GM13976 (cell line): ENCODE results near the gene ACVR2A.

Experiments used
- DNase-seq: peaks from one replicate; pipeline ENCODE4 v3.0.0; 2012; ENCODE audit warnings: low spot score
- in situ Hi-C: fragments of 300-500 bp; cut with MboI; formaldehyde crosslinking; loops from one replicate; pipeline ENCODE4 v1.12.0; 2022; ENCODE audit warnings: low sequenced_read_pairs, mixed read lengths, inconsistent platforms; ENCODE audit not compliant: unreplicated experiment
- TF ChIP-seq, protein P1 (sequence below): IDR thresholded peaks from 2 replicates; pipeline ENCODE4 v1.5.1; 2012; ENCODE audit warnings: borderline replicate concordance, mild to moderate bottlenecking; ENCODE audit not compliant: insufficient read depth; ENCODE audit errors: extremely low read depth, missing control alignments, control extremely low read depth

The ACVR2A gene

GRCh38 chr2:147824620-147825019 lies 20.2 kb upstream of the ACVR2A start:
- in situ Hi-C loops: no loop called here
- TF ChIP-seq, protein P1, sequence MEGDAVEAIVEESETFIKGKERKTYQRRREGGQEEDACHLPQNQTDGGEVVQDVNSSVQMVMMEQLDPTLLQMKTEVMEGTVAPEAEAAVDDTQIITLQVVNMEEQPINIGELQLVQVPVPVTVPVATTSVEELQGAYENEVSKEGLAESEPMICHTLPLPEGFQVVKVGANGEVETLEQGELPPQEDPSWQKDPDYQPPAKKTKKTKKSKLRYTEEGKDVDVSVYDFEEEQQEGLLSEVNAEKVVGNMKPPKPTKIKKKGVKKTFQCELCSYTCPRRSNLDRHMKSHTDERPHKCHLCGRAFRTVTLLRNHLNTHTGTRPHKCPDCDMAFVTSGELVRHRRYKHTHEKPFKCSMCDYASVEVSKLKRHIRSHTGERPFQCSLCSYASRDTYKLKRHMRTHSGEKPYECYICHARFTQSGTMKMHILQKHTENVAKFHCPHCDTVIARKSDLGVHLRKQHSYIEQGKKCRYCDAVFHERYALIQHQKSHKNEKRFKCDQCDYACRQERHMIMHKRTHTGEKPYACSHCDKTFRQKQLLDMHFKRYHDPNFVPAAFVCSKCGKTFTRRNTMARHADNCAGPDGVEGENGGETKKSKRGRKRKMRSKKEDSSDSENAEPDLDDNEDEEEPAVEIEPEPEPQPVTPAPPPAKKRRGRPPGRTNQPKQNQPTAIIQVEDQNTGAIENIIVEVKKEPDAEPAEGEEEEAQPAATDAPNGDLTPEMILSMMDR: no peak
- DNase-seq: no peak

GRCh38 chr2:147826278-147827087 lies 18.3 kb upstream of the ACVR2A start:
- TF ChIP-seq, protein P1: no peak
- DNase-seq: no peak
- in situ Hi-C loops: no loop called here

- TF ChIP-seq, protein P1: no peak
- DNase-seq: no peak
- in situ Hi-C loops: no loop called here
Observed at GRCh38 chr2:147827088-147827375, 17.8 kb upstream of the ACVR2A start.

DNA sequence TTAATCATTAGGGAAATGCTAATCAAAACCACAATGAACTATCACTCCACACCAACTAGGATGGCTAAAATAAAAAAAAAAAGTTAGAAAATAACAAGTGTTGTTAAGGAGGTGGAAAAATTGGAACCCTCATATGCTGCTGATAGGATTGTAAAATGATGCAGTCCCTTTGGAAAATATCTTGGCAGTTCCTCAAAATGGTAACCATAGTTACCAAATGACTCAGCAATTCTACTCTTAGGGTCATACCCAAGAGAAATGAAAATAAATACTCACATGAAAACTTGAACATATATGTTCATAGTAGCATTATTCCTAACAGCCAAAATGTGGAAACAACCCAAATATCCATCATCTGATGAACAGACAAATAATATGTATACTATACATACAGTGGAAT lies 15.7 kb upstream of the ACVR2A start:
- DNase-seq: no peak
- in situ Hi-C loops: no loop called here

DNA sequence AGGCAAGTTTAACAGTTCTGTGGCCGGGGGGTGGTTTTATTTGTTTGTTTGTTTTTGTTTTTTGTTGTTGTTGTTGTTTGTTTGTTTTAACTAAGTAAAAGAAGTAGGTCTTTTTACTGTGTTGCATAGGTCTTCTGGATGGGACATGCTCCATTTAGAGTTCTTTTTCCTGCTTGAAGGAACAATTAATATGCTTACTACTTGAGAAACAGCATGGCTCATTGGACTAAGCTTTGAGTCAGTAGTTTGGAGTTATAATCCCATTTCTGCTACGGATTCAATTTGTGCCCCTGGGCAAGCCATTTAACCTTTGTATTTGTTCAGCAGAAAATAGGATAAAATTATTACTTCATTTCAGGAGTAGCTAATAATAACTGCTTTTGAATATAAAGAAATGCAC lies 8.7 kb upstream of the ACVR2A start:
- in situ Hi-C loops: no loop called here
- TF ChIP-seq, protein P1: no peak
- no peak for DNase-seq

More for the DNA sequence above, 15.7 kb upstream of the ACVR2A start:
- TF ChIP-seq, protein P1: no peak

DNA sequence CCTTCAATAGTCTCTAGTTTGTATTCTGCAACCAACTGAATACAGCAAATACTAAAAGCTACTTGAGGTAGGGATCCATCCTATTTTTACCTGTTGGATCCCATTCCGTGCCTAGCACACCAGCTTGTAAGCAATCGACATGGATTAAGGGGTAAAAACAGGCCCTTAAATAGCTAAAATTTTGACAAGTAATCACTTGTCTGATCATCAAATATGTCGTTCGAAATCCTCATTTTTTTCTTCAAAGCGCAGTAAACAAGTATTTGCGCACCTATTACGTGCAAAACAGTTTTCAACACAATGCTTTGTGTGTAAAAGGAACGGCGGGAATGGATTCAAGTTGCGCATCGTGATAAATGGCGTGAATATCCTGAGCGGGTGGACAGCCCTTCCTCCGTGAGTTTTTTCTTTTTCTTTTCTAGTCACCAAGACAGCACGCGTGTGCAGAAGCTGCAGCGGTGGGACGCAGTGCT lies 1.4 kb upstream of the ACVR2A start:
- in situ Hi-C loops: no loop called here
- TF ChIP-seq, protein P1: no peak
- DNase-seq: no peak
